Heart right ventricle (tissue), 16 donors: ENCODE results near the gene GFRA4. TPM values are rescaled to one million over a fixed set of nuclear protein-coding genes. Genes with fewer than 3 reads are reported as not detected.
A peak's percentile ranks its signal among the peaks of the same experiment; 100 is the strongest.

Experiments used
- ATAC-seq, 8 donors: fragments of 200-7000 bp; cut with Tn5 transposase; one replicate each; pipeline ENCODE4 v1.9.1; 2020; ENCODE audit warnings: mild to moderate bottlenecking in 8 of 8, moderate library complexity in 8 of 8, moderate number of reproducible peaks in 1 of 8
- DNase-seq, 2 donors: peaks; one replicate each; pipeline ENCODE4 v3.0.0-alpha.2; 2020
- H3K27ac ChIP-seq, 10 donors: fragments of 200-600 bp; sonication (generic) in 2 of 10; one replicate each; pipeline versions ENCODE4 v1.5.0 to v1.8.0; 2020 to 2022; ENCODE audit warnings: mild to moderate bottlenecking in 3 of 10
- H3K27me3 ChIP-seq, 7 donors: fragments of 200-600 bp; one replicate each; pipeline ENCODE4 v1.8.0; 2021 to 2022; ENCODE audit warnings: mild to moderate bottlenecking in 2 of 7
- H3K36me3 ChIP-seq, 9 donors: fragments of 200-600 bp; sonication (generic) in 1 of 9; one replicate each; pipeline versions ENCODE4 v1.5.0 to v1.8.0; 2020 to 2022; ENCODE audit warnings: mild to moderate bottlenecking in 2 of 9
- H3K4me1 ChIP-seq, 9 donors: fragments of 200-600 bp; sonication (generic) in 1 of 9; one replicate each; pipeline versions ENCODE4 v1.5.0 to v1.8.0; 2020 to 2022; ENCODE audit warnings: mild to moderate bottlenecking in 4 of 9
- H3K4me3 ChIP-seq, 10 donors: fragments of 200-600 bp; sonication (generic) in 2 of 10; one replicate each; pipeline versions ENCODE4 v1.5.0 to v1.8.0; 2020 to 2022; ENCODE audit warnings: mild to moderate bottlenecking in 7 of 10, moderate library complexity in 2 of 10
- H3K9me3 ChIP-seq, 11 donors: fragments of 200-600 bp in 10 of 11; sonication (generic) in 2 of 11; one replicate each; pipeline versions ENCODE4 v1.5.0 to v1.8.0; 2013 to 2022; ENCODE audit warnings: mild to moderate bottlenecking in 2 of 11, control low read depth in 1 of 11, moderate library complexity in 1 of 11
- CTCF ChIP-seq, 9 donors: fragments of 200-600 bp; sonication (generic) in 2 of 9; IDR thresholded peaks; one replicate each; pipeline versions ENCODE4 v1.5.0 to v1.8.0; 2021 to 2022; ENCODE audit warnings: antibody characterized with exemption in 9 of 9, mild to moderate bottlenecking in 5 of 9, moderate library complexity in 1 of 9
- WGBS, 2 donors: extraction: QIAGEN DNeasy Blood & Tissue Kit; methylation state at CpG; one replicate each; pipeline ENCODE4 v1.1.7; 2013; ENCODE audit warnings: inconsistent platforms in 1 of 2; 5-methylcytosine and 5-hydroxymethylcytosine counted together
- intact Hi-C, 10 donors: fragments of 100-400 bp; cut with DNase I; formaldehyde crosslinking; loops; one replicate each; pipeline versions ENCODE4 v1.11.1 to v1.14.2; 2022
- polyA plus RNA-seq, 2 donors: library from polyadenylated mRNA; stranded (reverse); fragments of 200-250 nt; gene quantifications; one replicate each; pipeline ENCODE4 v1.2.3, GENCODE V29; 2013
- total RNA-seq, 10 donors: library from RNA; stranded (reverse); fragmentation: NEBNext Ultra II Directional in 3 of 10; extraction: Animal tissue kit (Norgen Biotek cat#: 25700) in 3 of 10; gene quantifications; one replicate each; pipeline versions ENCODE4 v1.2.1 to v1.2.4, GENCODE V29; 2021 to 2023
- donor health status: Arrhythmogenic right ventricular cardiomyopathy.
- donor health status: ischemic (EF 13 %, LVEDD 7.1; RV severe dilation, severe dysfunction).
- donor health status: healthy with polysubstance abuse.
- donor health status: DM: no; HTN: yes; CAD: no.
- donor health status: DM: no; HTN: no; CAD: no.
- donor health status: ischemic (EF 25% LVEDD 6.9; RV normal size, moderate dysfunction).
- donor health status: ischemic (EF 25% LVEDD 5.7; RV mildly dilated, moderate dysfunction).
- donor health status: healthy.
- donor health status: DM: yes; HTN: yes; CAD: no.
- donor health status: Ischemic cardiomyopathy.
- donor health status: ischemic (EF 35%, LVEDD 5.7; RV mildly dilated, moderate dysfunction).
- donor health status: nonischemic (EF 11% LVEDD 7.7; RV severe dilation, severe dysfunction).
- donor health status: DM: yes; HTN: yes; CAD: no.
- donor health status: PGD.
- donor health status: ischemic (EF 29% LVEDD 5.4; RV normal size, mild dysfunction).
- donor health status: nonischemic (EF 23%, LVEDD 6.1; RV moderate dilation, normal function).

Gene GFRA4
- total and polyA plus RNA-seq, 12 donors = not detected

GRCh38 chr20:3659492-3660261 lies 3.5 kb downstream of the GFRA4 start:
- Histone ChIP-seq H3K4me3 (no peak overlapping the region), H3K27me3 (peaks cover 7 to 60% (median 43%) of the 10 kb centered on the region in 7 donors), H3K4me1 (peaks cover 0 to 7% (median 0%) of the 10 kb centered on the region in 9 donors), H3K27ac (no peak overlapping the region), H3K36me3 (no peaks in the 10 kb centered on the region), H3K9me3 (peaks cover 0 to 9% (median 0%) of the 10 kb centered on the region in 11 donors)
- TF ChIP-seq CTCF (IDR thresholded peaks at IDR 0.05) = no peak
- no peak for DNase-seq
- peak in 2 of 8 donors; percentile 9 to 21 for ATAC-seq
- intact Hi-C loops = no loop called here
- WGBS, 2 donors = 55 to 65% methylated on average over 12 of the region's 12 CpGs

GRCh38 chr20:3658716-3659491 lies 4.3 kb downstream of the GFRA4 start:
- peaks cover 0 to 7% (median 0%) of the 10 kb centered on the region in 9 donors for H3K4me1 ChIP-seq
- H3K27ac ChIP-seq = no peak overlapping the region
- no peak overlapping the region for H3K4me3 ChIP-seq
- no peak for ATAC-seq
- intact Hi-C loops = no loop called here
- DNase-seq = no peak
- TF ChIP-seq CTCF (IDR thresholded peaks at IDR 0.05) = no peak
- no peaks in the 10 kb centered on the region for H3K36me3 ChIP-seq
- peaks cover 7 to 60% (median 43%) of the 10 kb centered on the region in 7 donors for H3K27me3 ChIP-seq
- WGBS, 2 donors = 62 to 68% methylated on average over 8 of the region's 8 CpGs
- peaks cover 0 to 9% (median 0%) of the 10 kb centered on the region in 11 donors for H3K9me3 ChIP-seq

- Histone ChIP-seq H3K27ac (no peak overlapping the region), H3K27me3 (peaks cover 7 to 57% (median 43%) of the 10 kb centered on the region in 7 donors), H3K4me1 (peaks cover 0 to 7% (median 0%) of the 10 kb centered on the region in 9 donors), H3K4me3 (no peak overlapping the region), H3K36me3 (no peaks in the 10 kb centered on the region), H3K9me3 (peaks cover 0 to 12% (median 0%) of the 10 kb centered on the region in 11 donors)
- ATAC-seq = no peak
- DNase-seq = no peak
- 81 to 86% methylated on average over 7 of the region's 7 CpGs for WGBS, 2 donors
- no peak for TF ChIP-seq CTCF (IDR thresholded peaks at IDR 0.05)
- intact Hi-C loops = no loop called here
Observed at GRCh38 chr20:3658019-3658715, 5.0 kb downstream of the GFRA4 start.

GRCh38 chr20:3655131-3655405 lies 8.1 kb downstream of the GFRA4 start:
- no peak for ATAC-seq
- no peak for TF ChIP-seq CTCF (IDR thresholded peaks at IDR 0.05)
- Histone ChIP-seq H3K4me1 (peaks cover 0 to 17% (median 0%) of the 10 kb centered on the region in 9 donors), H3K27ac (no peak overlapping the region), H3K27me3 (peaks cover 4 to 26% (median 15%) of the 10 kb centered on the region in 7 donors), H3K4me3 (no peak overlapping the region), H3K36me3 (peaks cover 0 to 9% (median 0%) of the 10 kb centered on the region in 9 donors), H3K9me3 (peaks cover 0 to 14% (median 0%) of the 10 kb centered on the region in 11 donors)
- 90 to 93% methylated on average over 4 of the region's 4 CpGs for WGBS, 2 donors
- intact Hi-C loops = no loop called here
- DNase-seq = no peak
